Natural killer cell (primary cell): ENCODE data around the gene CENPQ. TPM values are rescaled to one million over a fixed set of nuclear protein-coding genes. Genes with fewer than 3 reads are reported as not detected.
"Not testable (repeated sequence)": the region's sequence is repeated elsewhere in the genome, so short reads cannot be mapped to it uniquely, and the experiment has no call there.

Experiments used
- ATAC-seq, 3 donors: fragments of 150-1000 bp in 2 of 3; fragments of 200-7000 bp in 1 of 3; cut with Tn5 transposase; 1 replicate in 1 of 3; 2 replicates in 2 of 3; pipeline ENCODE4 v1.10.0; 2021; ENCODE audit warnings: mild to moderate bottlenecking in 2 of 3, moderate library complexity in 2 of 3
- DNase-seq, 2 donors: peaks; one replicate each; pipeline versions ENCODE4 v3.0.0 to v3.0.0-alpha.2; 2013 to 2021; ENCODE audit warnings: mixed read lengths in 1 of 2
- H3K27ac ChIP-seq: one replicate; pipeline ENCODE4 v1.5.1; 2013; ENCODE audit warnings: mild to moderate bottlenecking, low read length
- H3K27me3 ChIP-seq: one replicate; pipeline ENCODE4 v1.6.1; 2013; ENCODE audit warnings: low read length; ENCODE audit not compliant: control insufficient read depth, insufficient read depth
- H3K36me3 ChIP-seq: one replicate; pipeline ENCODE4 v1.6.1; 2013; ENCODE audit warnings: low read length; ENCODE audit not compliant: control insufficient read depth, insufficient read depth
- H3K4me1 ChIP-seq: one replicate; pipeline ENCODE4 v1.6.1; 2013; ENCODE audit warnings: low read length; ENCODE audit not compliant: control insufficient read depth, insufficient read depth
- H3K4me3 ChIP-seq: one replicate; pipeline ENCODE4 v1.5.1; 2013; ENCODE audit warnings: low read length
- H3K9me3 ChIP-seq: one replicate; pipeline ENCODE4 v1.6.1; 2013; ENCODE audit warnings: low read length; ENCODE audit not compliant: control insufficient read depth, insufficient read depth
- H3K27ac Mint-ChIP-seq, 2 donors: one replicate each; pipeline ENCODE4 v1.8.0; 2022; ENCODE audit warnings: mild to moderate bottlenecking in 2 of 2, mixed read lengths in 2 of 2, moderate library complexity in 1 of 2
- H3K27me3 Mint-ChIP-seq, 2 donors: one replicate each; pipeline ENCODE4 v1.8.0; 2022; ENCODE audit warnings: low read depth in 2 of 2, mixed read lengths in 2 of 2
- H3K36me3 Mint-ChIP-seq: one replicate; pipeline ENCODE4 v1.8.0; 2022; ENCODE audit warnings: mixed read lengths
- H3K4me1 Mint-ChIP-seq, 2 donors: one replicate each; pipeline ENCODE4 v1.8.0; 2022; ENCODE audit warnings: mixed read lengths in 2 of 2
- H3K4me3 Mint-ChIP-seq: one replicate; pipeline ENCODE4 v1.8.0; 2022; ENCODE audit warnings: mild to moderate bottlenecking, moderate library complexity, mixed read lengths
- H3K9me3 Mint-ChIP-seq, 2 donors: one replicate each; pipeline ENCODE4 v1.8.0; 2022; ENCODE audit warnings: mixed read lengths in 2 of 2
- CTCF ChIP-seq: fragments of 200-600 bp; IDR thresholded peaks from one replicate; pipeline ENCODE4 v1.8.0; 2022; ENCODE audit warnings: antibody characterized with exemption
- WGBS: methylation state at CpG from one replicate; pipeline ENCODE4 v1.1.7; 2013; ENCODE audit warnings: missing lambda C conversion rate; ENCODE audit not compliant: insufficient coverage; 5-methylcytosine and 5-hydroxymethylcytosine counted together
- intact Hi-C: fragments of 100-400 bp; cut with micrococcal nuclease; formaldehyde crosslinking; loops from one replicate; pipeline ENCODE4 v1.14.2; 2022
- total RNA-seq, 4 donors: library from RNA; stranded (reverse); fragments of 120-200 nt in 1 of 4; gene quantifications; one replicate each; pipeline versions ENCODE4 v1.2.3 to v1.2.4, GENCODE V29; 2013 to 2022

Gene CENPQ
- total RNA-seq, 3 donors from 2014 or later (not counting 1 experiment from before 2014, with no cell fraction given) = 1.5 to 3.2 (median 1.6) TPM

GRCh38 chr6:49479308-49479970 is 16.3 kb downstream of the CENPQ start:
- no peaks in the 10 kb centered on the region for H3K27me3 Mint-ChIP-seq
- no peak overlapping the region for H3K4me3 ChIP-seq
- DNase-seq (no peak), ATAC-seq (no peak)
- 100% methylated on average over 2 of the region's 3 CpGs for WGBS
- H3K4me3 Mint-ChIP-seq = no peak overlapping the region
- no peak overlapping the region for H3K27ac ChIP-seq
- TF ChIP-seq CTCF = no peak
- H3K4me1 Mint-ChIP-seq = no peaks in the 10 kb centered on the region
- H3K4me1 ChIP-seq = no peaks in the 10 kb centered on the region
- no peaks in the 10 kb centered on the region for H3K9me3 Mint-ChIP-seq
- no peak overlapping the region for H3K27ac Mint-ChIP-seq
- intact Hi-C loops = no loop called here
- H3K9me3 ChIP-seq = no peaks in the 10 kb centered on the region
- H3K27me3 ChIP-seq = no peaks in the 10 kb centered on the region
- peaks cover 6% of the 10 kb centered on the region for H3K36me3 Mint-ChIP-seq
- H3K36me3 ChIP-seq = no peaks in the 10 kb centered on the region

- H3K9me3 ChIP-seq, intact Hi-C loops, H3K27me3 ChIP-seq, H3K4me3 ChIP-seq, H3K27ac Mint-ChIP-seq, H3K27me3 Mint-ChIP-seq, H3K27ac ChIP-seq, H3K36me3 Mint-ChIP-seq, DNase-seq, H3K4me3 Mint-ChIP-seq, H3K4me1 ChIP-seq, H3K9me3 Mint-ChIP-seq, H3K36me3 ChIP-seq, ATAC-seq, H3K4me1 Mint-ChIP-seq: not testable (repeated sequence)
- 99% methylated on average over 13 of the region's 22 CpGs for WGBS
Observed at GRCh38 chr6:49481846-49482245, 18.7 kb downstream of the CENPQ start.

GRCh38 chr6:49483380-49483779 is 20.2 kb downstream of the CENPQ start:
- intact Hi-C loops, H3K4me1 Mint-ChIP-seq: not testable (repeated sequence)

DNA sequence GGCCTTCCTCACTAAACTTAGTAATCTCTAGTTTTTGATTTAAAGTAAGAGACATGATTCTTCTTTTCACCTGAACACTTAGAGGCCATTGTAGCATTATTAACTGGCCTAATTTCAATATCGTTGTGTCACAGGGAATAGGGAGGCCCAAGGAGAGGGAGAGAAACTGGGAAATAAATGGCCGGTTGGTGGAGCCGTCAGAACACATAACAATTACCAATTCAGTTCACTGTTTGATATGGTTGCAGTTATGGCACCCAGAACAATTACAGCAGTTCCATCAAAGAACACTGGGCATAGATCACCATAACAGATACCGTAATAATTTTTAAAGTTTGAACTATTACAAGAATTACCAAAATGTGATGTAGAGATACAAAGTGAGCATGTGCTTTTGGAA is 27.5 kb downstream of the CENPQ start:
- DNase-seq (no peak), ATAC-seq (no peak)
- Mint-ChIP-seq H3K36me3 (peaks cover 6% of the 10 kb centered on the region), H3K4me1 (no peaks in the 10 kb centered on the region), H3K9me3 (no peaks in the 10 kb centered on the region), H3K4me3 (no peak overlapping the region), H3K27me3 (no peaks in the 10 kb centered on the region), H3K27ac (no peak overlapping the region)
- no peaks in the 10 kb centered on the region for H3K9me3 ChIP-seq
- intact Hi-C loops = no loop called here
- TF ChIP-seq CTCF = no peak
- 100% methylated on average over 3 of the region's 4 CpGs for WGBS
- H3K4me1 ChIP-seq = no peaks in the 10 kb centered on the region
- H3K27me3 ChIP-seq = no peaks in the 10 kb centered on the region
- H3K36me3 ChIP-seq = peaks cover 16% of the 10 kb centered on the region
- no peak overlapping the region for H3K27ac ChIP-seq
- H3K4me3 ChIP-seq = no peak overlapping the region

More at GRCh38 chr6:49483380-49483779, 20.2 kb downstream of the CENPQ start:
- H3K9me3 Mint-ChIP-seq, H3K4me1 ChIP-seq, H3K27ac ChIP-seq, H3K27ac Mint-ChIP-seq, H3K27me3 Mint-ChIP-seq, H3K9me3 ChIP-seq, H3K27me3 ChIP-seq, H3K4me3 Mint-ChIP-seq, H3K4me3 ChIP-seq, H3K36me3 Mint-ChIP-seq, DNase-seq, H3K36me3 ChIP-seq, ATAC-seq: not testable (repeated sequence)
- WGBS = 94% methylated on average over 14 of the region's 14 CpGs
